HL-60 (cell line): ENCODE data around the gene ZNF521.

ENCODE experiments used
- CTCF ChIP-seq: IDR thresholded peaks from one replicate; pipeline ENCODE4 v1.5.1; 2011; ENCODE audit warnings: low read length, control low read depth, inconsistent platforms; ENCODE audit not compliant: insufficient read depth
- GABPA ChIP-seq: IDR thresholded peaks from 2 replicates; pipeline ENCODE4 v1.6.1; 2012; ENCODE audit warnings: low read depth
- POLR2AphosphoS5 ChIP-seq: IDR thresholded peaks from 2 replicates; pipeline ENCODE4 v1.6.1; 2012; ENCODE audit warnings: low read depth
- REST ChIP-seq: IDR thresholded peaks from 2 replicates; pipeline ENCODE4 v1.6.1; 2012; ENCODE audit warnings: low read depth; ENCODE audit not compliant: insufficient replicate concordance
- SPI1 ChIP-seq: IDR thresholded peaks from 2 replicates; pipeline ENCODE4 v1.6.1; 2012; ENCODE audit warnings: low read depth, mild to moderate bottlenecking, borderline replicate concordance

- TF ChIP-seq CTCF (no peak), GABPA (no peak), POLR2AphosphoS5 (no peak), REST (no peak), SPI1 (no peak)
Observed at GRCh38 chr18:25237571-25238267, 114.2 kb downstream of the ZNF521 start.
